Measurements from ENCODE around the gene CAMK2G.
A peak's percentile ranks its signal among the peaks of the same experiment; 100 is the strongest.
"Not testable (repeated sequence)": the region's sequence is repeated elsewhere in the genome, so short reads cannot be mapped to it uniquely, and the experiment has no call there.

The CAMK2G gene

GRCh38 chr10:73838827-73839226 is 35.5 kb downstream of the CAMK2G start:
- DNase-seq: no peak

GRCh38 chr10:73838008-73838567 is 36.3 kb downstream of the CAMK2G start:
- DNase-seq: no peak

GRCh38 chr10:73837072-73837471 is 37.3 kb downstream of the CAMK2G start:
- no peak for DNase-seq

GRCh38 chr10:73836427-73836980 is 37.9 kb downstream of the CAMK2G start:
- DNase-seq: no peak

GRCh38 chr10:73829090-73829489 is 45.3 kb downstream of the CAMK2G start:
- DNase-seq: not testable (repeated sequence)

- DNase-seq: no peak
Observed at GRCh38 chr10:73828161-73828560, 46.2 kb downstream of the CAMK2G start.

- DNase-seq: no peak
Observed at GRCh38 chr10:73827346-73828089, 46.8 kb downstream of the CAMK2G start.

- DNase-seq: no peak
Observed at GRCh38 chr10:73824146-73824725, 50.1 kb downstream of the CAMK2G start.

GRCh38 chr10:73823391-73823790 is 51.0 kb downstream of the CAMK2G start:
- DNase-seq: no peak

GRCh38 chr10:73819513-73820093 is 54.8 kb downstream of the CAMK2G start:
- DNase-seq: no peak

- no peak for DNase-seq
Observed at GRCh38 chr10:73819081-73819480, 55.3 kb downstream of the CAMK2G start.

- no peak for DNase-seq
Observed at GRCh38 chr10:73818402-73818801, 56.0 kb downstream of the CAMK2G start.

- no peak for DNase-seq
Observed at GRCh38 chr10:73817826-73818225, 56.5 kb downstream of the CAMK2G start.

GRCh38 chr10:73816917-73817729 is 57.2 kb downstream of the CAMK2G start:
- no peak for DNase-seq

GRCh38 chr10:73815719-73816030 is 58.7 kb downstream of the CAMK2G start:
- no peak for DNase-seq

- DNase-seq: no peak
Observed at GRCh38 chr10:73814896-73815718, 59.2 kb downstream of the CAMK2G start.

- no peak for DNase-seq
Observed at GRCh38 chr10:73814276-73814895, 60.0 kb downstream of the CAMK2G start.

- DNase-seq: no peak
Observed at GRCh38 chr10:73813333-73813732, 61.0 kb downstream of the CAMK2G start.

- no peak for DNase-seq
Observed at GRCh38 chr10:73812657-73813056, 61.7 kb downstream of the CAMK2G start.

- DNase-seq: peak; percentile 61 to 63
Observed at GRCh38 chr10:73810735-73811465, 63.5 kb downstream of the CAMK2G start.

- DNase-seq: no peak
Observed at GRCh38 chr10:73810358-73810734, 64.0 kb downstream of the CAMK2G start.
